Right renal pelvis (tissue), 4 donors: Measurements from ENCODE around the gene GRK1. TPM values are rescaled to one million over a fixed set of nuclear protein-coding genes. Genes with fewer than 3 reads are reported as not detected.
A peak's percentile ranks its signal among the peaks of the same experiment; 100 is the strongest.
"Not testable (repeated sequence)": the region's sequence is repeated elsewhere in the genome, so short reads cannot be mapped to it uniquely, and the experiment has no call there.

ENCODE experiments used
- DNase-seq, 4 donors: peaks; one replicate each; pipeline ENCODE4 v3.0.0-alpha.2; 2013; ENCODE audit warnings: low read depth in 4 of 4, low spot score in 3 of 4, missing footprints in 1 of 4
- polyA plus RNA-seq, 4 donors: library from polyadenylated mRNA; unstranded; fragments of 120-200 nt; gene quantifications; one replicate each; pipeline ENCODE4 v1.2.1, GENCODE V29; 2013; ENCODE audit not compliant: insufficient read length in 4 of 4

The GRK1 gene
- polyA plus RNA-seq, 4 donors, result 0.06 to 0.39 TPM; not detected in 2

DNA sequence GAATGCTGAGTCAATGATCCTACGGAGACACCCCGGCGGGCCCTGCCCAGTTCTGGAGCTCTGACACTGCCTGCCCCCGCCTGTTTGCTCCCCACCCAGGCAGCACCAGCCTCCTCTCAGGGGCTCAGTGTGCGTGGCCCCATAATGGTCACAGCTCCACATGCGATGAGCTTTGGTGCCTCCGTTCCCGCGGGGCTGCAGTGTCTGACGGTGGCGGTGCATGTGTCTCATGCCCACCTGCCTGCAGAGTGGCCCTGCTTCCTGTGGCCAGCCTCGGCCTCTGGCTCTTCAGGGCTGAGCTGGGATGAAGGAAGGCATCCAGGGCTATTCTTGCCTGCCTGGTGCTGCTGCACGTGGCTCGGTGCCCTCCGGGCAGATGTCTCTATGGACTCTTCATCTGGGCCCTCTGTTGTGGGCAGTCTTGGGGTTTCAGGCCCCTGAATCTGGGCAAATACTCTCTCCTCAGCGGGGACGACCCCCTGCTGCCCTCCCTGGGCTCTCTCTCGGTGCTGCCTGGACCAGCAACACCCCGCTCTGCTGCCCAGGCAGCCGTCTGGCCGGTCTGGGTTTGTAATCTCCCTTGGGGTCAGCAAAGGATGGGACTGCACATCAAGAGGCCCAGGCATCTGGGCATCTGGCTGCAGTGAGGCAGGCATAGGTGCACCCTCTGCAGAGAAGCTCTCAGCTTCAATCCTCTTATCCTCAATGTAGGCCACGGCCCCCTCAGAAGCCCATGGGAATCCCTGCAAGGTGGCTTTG, 72.7 kb downstream of the GRK1 start:
- DNase-seq, result no peak

DNA sequence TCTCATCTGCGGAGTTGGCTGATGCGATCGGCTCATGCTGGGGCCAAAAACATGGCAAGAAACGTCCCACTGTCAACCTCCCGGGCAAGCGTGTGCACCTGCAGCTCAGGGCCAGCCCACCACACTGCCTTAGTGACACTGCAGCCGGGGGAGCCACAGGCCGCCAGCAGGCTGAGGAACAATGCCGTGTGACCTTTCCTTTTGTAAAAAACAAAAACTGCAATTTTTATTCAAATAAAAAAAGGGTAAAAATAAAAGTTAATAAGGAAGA, 73.2 kb downstream of the GRK1 start:
- no peak for DNase-seq

- no peak for DNase-seq
Measured at GRCh38 chr13:113740661-113741060, 73.6 kb downstream of the GRK1 start.

DNA sequence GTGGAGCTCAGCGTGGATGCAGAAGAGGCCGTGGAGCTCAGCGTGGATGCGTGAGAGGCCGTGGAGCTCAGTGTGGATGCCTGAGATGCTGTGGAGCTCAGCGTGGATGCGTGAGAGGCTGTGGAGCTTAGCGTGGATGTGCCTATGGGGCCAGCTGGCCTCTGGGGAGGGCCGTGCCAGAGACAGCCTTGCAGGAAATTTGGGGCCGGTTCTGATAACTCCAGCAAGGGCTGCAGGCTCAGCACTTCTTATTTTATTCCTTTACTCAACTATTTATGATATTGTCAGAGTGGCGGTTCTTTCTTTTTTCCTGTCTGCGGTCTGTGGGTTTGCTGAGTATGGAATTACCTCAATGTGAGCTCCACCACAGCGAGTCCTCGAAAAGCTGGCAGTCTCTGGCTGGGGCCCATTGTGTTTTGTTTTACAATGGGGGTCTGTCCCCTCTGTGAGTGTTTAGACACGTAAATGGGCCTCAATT, 74.2 kb downstream of the GRK1 start:
- no peak for DNase-seq

- peak in 2 of 4 donors; percentile 20 to 63 for DNase-seq
Measured at GRCh38 chr13:113742000-113742441, 75.0 kb downstream of the GRK1 start.

DNA sequence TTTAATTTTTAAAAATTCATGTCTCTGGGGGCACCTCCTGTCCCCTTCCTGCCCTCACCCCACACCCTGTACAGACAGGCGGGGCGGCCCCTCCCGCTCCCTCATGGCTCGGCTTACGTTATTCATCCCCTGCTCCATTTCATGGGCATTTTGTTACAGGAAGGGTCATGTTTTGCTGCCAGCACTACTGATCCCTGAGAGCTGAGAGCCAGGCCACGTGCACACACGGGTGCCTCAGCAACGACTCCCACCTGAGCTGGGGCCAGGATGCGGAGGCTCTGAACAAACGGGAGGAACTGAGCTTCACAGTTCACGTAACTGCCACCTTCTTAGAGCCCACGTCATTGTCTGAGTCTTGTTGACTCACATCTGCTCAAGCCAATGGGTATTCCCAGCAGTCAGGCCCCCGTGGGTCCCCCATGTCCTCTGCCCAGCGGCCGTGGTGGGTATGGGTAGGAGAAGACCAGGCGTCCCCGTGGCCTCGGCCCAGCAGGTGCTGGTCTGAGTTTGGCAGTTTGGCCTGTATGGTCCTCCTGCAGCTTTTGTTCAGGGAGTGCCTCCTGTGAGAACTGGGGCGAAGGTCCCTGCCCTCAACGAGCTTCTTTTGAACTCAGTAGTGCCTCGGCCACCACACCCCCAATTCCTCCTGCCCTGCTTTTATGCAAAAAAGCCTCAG, 75.6 kb downstream of the GRK1 start:
- DNase-seq, result no peak

DNA sequence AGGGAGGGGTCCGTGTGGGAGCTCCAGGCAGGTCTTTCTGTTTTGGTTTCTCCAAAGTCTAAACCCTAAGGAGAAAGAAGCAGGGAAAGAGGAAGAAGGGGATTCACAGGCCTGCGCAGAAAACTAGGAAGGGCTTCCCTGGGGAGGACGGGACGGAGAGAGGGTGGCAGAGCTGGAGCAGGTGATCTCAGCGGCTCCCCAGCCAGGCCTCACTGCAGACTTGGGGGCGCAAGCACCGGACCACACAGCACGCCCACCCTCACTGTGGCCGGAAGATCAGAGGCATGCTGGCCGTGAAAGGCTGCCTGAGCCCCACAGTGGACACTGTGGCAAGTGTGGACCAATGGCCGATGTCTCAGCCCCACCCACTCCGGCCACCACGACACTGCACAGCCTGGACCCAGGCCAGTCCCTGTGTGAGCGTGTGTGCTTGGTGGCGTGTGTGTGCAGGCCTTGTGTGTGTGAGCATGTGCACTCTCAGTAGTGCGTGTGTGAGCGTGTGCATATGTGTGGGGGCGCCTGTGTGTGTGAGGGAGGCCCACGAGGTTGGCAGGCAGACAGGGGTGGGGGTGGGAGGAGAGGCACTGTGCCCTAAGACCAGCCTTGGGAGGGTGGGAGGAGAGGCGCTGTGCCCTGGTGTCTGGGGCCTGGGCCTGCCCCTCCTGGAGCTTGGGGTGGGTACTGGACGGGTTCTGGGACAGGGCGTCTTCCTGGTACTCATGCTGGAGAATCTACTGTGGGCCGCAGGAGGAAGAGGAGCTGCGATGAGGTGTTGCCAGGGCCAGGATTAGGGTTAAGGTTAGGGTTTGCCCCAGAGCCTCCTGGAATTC, 76.6 kb downstream of the GRK1 start:
- no peak for DNase-seq

DNA sequence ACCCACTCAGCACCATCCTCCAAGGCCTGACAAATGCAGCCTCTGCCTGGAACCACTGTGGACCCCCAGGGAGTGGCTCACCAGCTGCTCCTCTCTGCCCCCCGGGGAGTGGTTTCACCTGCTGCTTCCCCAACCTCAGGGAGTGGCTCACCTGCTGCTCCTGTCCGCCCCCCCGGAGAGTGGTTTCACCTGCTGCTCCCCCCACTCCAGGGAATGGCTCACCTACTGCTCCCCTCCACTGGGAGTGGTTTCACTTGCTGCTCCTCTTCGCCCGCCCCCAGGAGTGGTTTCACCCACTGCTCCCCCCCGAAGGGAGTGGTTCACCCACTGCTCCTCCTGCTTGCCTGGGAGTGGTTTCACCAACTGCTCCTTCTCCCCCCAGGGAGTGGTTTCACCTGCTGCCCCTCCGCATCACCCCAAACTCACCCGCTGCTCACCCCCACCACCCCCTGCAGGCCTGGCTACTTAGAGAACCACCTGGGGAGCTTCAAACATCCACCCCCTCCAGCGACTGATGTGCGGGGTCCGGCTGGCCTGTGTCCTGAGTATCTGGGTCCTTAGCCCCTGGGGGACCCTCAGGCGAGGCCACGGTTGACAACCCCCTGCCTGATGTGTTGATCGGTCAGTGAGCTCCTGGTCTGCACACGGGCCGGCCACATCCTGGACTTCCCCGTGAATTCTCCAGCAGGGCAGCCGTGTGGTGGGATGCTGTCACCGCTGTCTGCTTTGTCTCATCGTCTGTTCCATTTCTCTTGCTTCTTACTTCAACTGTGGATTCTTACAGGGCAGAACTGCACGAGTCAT, 77.4 kb downstream of the GRK1 start:
- DNase-seq, result no peak

DNA sequence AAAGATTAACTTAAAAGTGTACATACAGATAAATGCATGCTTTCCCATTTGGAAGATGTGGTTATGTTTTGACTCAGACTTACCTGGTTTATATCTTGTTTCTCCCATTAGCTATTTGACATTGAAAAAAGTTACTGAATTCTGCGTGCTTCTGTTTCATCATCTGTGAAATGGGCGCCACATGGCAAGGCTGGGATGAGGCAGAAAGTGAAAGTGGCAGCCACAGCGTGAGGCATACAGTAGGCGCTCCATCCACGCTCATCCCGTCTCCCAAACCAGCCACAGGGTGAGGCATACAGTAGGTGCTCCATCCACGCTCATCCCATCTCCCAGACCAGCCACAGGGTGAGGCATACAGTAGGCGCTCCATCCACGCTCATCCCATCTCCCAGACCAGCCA, 78.0 kb downstream of the GRK1 start:
- DNase-seq, result no peak

DNA sequence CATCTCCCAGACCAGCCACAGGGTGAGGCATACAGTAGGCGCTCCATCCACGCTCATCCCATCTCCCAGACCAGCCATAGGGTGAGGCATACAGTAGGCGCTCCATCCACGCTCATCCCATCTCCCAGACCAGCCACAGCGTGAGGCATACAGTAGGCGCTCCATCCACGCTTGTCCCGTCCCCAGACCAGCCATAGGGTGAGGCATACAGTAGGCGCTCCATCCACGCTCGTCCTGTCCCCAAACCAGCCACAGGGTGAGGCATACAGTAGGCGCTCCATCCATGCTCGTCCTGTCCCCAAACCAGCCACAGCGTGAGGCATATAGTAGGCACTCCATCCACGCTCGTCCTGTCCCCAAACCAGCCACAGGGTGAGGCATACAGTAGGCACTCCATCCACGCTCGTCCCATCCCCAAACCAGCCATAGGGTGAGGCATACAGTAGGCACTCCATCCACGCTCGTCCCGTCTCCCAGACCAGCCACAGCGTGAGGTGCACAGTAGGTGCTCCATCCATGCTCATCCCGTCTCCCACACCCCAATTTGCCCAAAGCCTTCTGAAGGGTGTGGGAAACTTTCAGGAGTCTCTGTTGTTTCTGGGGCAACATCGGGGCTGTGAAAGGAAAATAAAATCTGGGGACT, 78.6 kb downstream of the GRK1 start:
- not testable (repeated sequence) for DNase-seq

DNA sequence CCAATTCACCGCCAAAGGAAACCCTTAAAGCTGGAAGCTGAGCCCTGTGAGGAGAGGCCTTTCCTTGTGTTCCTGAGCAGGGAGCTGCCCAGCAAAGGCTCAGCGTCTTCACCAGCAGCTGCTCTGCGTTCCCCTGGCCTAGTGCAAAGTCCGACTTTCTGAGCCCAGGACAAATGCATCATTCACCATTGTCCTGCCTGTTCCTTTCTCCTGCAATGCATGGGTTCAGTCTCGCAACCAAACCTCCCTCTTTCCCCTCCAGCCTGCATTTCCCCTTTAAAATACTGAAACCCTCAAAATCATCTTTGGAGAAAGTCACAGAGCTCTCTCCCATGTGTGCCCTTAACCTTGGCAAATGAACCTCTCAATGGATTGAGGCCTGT, 79.1 kb downstream of the GRK1 start:
- no peak for DNase-seq

DNA sequence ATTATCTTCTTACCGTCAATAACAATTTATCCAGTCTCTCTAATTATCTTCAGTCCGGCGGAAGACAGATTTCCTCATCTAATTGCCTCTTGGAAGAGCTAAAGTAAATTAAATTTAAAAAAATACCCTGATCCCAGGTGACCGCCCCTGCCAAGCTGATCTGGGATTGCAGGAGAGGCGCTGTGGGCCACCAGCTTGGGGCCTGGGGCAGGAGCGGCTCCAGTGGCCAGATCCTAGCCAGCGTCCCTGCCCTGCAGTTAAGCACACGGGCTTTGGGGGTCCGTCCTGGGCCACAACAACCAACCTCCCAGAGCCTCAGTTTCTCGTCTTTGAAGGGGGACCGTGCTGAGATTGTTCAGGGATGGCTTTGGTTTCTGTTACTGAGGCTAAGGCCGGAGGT, 79.7 kb downstream of the GRK1 start:
- no peak for DNase-seq

- no peak for DNase-seq
Measured at GRCh38 chr13:113747291-113747833, 80.3 kb downstream of the GRK1 start.

- no peak for DNase-seq
Measured at GRCh38 chr13:113748101-113748861, 81.3 kb downstream of the GRK1 start.

DNA sequence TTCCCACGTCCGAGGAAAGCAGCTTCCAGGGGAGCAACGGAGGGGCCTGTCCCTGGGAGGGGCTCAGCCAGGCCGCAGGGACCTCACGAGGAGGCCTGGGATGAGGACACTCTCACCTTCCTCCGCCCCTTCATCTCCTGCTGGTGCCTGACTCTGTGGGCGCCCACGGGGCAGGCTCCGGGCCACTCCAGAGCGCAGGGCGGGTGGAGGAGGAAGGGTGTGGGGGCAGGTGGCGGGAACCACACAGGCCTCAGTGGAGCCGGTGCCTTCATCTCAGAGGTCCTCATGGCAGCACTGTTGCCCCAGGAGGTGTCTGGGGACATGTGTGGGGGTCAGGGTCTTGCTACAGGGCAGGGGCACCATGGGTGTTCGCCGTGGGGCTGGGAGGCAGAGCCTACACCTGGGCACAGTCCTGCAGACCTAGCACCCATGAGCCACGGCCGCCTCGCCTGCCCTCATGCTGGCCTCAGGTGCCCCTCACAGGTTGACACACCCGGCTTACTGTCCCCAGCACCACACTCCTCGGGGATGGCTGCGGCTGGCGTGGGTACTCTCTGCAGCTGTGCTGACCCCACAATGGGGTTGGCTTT, 81.9 kb downstream of the GRK1 start:
- DNase-seq, result no peak

- no peak for DNase-seq
Measured at GRCh38 chr13:113749507-113749906, 82.5 kb downstream of the GRK1 start.

GRCh38 chr13:113749967-113750366, 82.9 kb downstream of the GRK1 start:
- no peak for DNase-seq

GRCh38 chr13:113750554-113751399, 83.8 kb downstream of the GRK1 start:
- no peak for DNase-seq
